Esophagus squamous epithelium (tissue), 4 donors: ENCODE data around the gene MMP27.

ENCODE experiments used
- CTCF ChIP-seq, 6 experiments: fragments of 450-650 bp in 4 of 6; fragments of 200-600 bp in 2 of 6; sonication (generic) in 2 of 6; IDR thresholded peaks; one replicate each; pipeline ENCODE4 v1.5.1; 2016 to 2019; ENCODE audit warnings: antibody characterized with exemption in 6 of 6, mild to moderate bottlenecking in 4 of 6, moderate library complexity in 4 of 6
- POLR2A ChIP-seq, 4 donors: fragments of 450-650 bp; IDR thresholded peaks; one replicate each; pipeline ENCODE4 v1.6.1; 2017; ENCODE audit warnings: antibody characterized with exemption in 4 of 4, mild to moderate bottlenecking in 4 of 4, moderate library complexity in 3 of 4

- TF ChIP-seq CTCF (IDR thresholded peaks at IDR 0.05): no peak
- TF ChIP-seq POLR2A (IDR thresholded peaks at IDR 0.05): no peak
These were observed 24.6 kb downstream of the MMP27 start for GRCh38 chr11:102680945-102681344.
